NCI-H128 (cell line): Measurements from ENCODE around the gene CHPF.

Experiments
- DNase-seq: peaks from one replicate; lab custom pipeline; 2025; ENCODE audit not compliant: unreplicated experiment; lab: John Stamatoyannopoulos, UW

The CHPF gene

GRCh38 chr2:219567791-219568361 is 24.3 kb upstream of the CHPF start:
- no peak for DNase-seq

- no peak for DNase-seq
Observed at GRCh38 chr2:219567131-219567530, 23.5 kb upstream of the CHPF start.

DNA sequence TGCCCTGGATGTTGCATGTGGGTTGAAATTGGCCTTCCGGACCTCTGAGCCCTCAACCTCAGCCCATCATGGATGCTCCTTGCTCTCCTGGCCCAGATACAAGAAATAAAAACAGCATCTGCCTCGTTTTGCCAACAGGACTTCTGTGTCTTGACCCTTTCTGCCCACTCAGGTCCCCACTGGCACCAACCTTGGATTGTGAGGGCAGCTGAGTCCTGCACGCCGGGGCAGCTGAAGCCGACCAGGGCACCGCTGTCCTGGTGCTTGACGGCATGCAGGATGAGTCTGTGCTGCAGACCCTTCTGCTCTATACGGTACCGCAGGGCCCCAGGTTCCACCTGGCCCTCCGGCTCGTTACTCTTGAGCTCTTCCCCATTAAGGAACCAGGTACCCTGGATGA is 23.0 kb upstream of the CHPF start:
- no peak for DNase-seq

- no peak for DNase-seq
Observed at GRCh38 chr2:219565130-219566080, 21.8 kb upstream of the CHPF start.

DNA sequence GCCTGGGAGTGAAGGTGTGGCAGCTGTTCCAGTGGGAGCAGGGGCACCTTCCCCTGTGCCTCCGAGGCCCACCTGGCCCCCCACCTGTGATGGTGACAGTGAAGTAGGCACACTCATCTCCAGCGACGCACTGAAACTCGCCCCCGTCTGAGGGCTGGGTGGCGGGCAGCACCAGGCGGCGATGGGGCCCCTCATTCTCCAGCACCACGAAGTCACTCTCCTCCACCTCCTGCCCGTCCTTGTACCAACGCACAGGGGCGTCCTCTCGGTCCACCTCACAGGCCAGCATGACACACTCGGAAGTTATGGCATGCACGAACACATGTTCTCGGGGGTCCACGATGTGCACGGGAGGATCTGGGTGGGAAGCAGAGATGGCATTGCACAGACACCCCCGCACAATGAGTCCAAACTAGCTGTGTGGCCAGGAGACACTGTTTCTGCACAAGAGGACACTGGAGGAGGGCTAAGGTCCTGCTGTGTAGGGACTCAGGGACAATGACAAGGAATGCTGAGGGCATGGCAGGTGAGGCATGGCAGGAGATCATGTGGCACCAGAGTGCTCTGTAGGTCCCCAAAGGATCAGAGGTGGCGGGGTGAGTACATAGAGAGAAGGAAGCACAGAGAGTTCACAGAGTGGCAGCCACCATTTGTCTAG is 19.8 kb upstream of the CHPF start:
- no peak for DNase-seq

- no peak for DNase-seq
Observed at GRCh38 chr2:219562049-219563020, 18.7 kb upstream of the CHPF start.

DNA sequence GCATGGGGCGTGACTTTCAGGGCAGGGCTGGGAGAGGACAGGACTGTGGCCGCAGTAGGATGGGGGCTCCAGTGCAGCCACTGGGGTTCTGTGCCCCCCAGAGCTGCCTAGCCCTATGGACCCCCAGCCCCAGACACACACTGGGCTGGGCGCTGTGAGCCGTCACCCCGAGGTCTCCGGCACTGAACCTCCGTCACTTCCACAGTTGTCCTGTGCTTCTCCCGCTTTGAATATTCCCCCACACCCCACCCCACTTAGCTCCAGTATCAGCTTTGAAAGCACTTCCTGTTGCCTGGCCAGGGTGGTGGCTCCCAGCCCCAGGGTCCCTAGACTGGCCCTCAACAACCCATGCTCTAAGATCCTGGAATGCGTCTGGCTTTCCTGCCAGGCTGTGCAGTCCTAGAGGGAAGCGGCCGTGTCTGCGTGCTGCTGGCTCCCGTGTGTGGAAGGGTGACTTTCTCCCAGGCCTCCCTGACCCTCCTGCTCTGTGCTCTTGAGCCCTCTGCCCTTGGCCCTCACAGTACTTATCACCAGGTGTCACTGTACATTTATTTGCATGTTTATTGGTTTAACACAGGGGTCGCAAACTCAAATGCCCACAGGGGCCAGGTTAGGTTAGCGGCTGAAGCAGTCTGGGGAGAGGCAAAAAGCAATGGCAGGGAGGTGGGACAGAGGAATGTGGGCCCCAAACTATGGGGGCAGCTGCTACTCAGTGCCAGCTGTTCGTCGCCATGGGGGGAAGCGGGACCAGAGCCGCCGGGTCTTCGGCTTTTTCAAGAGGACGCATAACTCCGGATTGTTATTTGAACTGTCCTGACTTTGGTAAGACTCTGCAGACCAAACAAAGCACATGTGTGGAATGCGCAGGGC is 17.8 kb upstream of the CHPF start:
- DNase-seq = no peak

DNA sequence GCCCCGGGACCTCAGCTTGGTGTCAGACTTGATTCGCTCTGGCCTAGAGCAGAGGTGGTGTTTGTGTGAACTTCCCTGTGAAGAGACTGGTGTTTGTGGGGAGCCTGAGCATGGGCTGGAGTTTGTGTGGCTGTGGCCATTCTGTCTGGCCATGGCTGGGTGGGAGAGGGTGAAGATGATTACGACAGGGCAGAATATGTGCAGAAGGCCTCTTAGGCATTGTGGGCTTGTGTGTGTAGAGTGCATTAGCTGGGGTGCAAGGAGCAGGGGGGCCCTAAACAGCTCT is 17.2 kb upstream of the CHPF start:
- no peak for DNase-seq

DNA sequence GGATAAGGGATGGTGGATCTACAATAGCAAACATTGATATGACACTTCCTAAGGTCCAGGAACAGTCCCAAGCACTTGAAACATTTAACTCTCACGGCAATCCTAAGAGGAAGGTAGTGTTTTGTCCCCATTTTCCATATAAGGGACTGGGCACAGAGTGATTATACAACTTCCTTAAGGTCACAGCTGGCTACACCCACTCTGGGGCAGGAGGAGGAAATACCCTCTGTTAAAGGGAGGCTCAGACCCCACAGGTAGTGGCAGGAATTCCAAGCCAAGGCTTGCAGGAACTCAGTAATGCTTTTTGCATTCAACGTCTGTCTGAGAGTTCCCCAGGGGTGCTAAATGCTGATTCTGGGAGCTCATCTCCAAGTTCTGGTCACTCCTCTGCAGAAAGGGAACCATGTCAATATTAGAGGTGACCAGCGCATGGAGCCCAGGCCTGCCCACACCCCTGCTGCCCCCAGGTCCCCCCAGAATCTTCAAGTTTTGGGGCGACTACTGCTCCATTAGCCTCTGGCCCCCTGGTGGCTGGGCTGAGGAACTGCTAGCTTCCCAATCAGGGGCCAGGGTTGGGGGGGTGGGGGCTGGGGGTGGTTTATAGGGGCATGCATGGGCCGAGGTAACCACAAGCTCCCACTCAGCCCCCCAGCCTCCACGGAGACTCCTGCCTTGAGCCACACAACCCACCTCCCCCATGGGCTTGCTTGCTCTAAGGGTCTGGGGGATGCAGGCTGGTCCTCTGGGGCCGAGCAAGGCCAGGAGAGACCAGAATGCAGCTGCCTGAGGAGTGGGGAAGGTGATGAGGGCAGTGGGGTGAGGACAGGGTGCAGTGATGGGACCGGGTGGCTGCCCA is 16.7 kb upstream of the CHPF start:
- no peak for DNase-seq

- DNase-seq = no peak
Observed at GRCh38 chr2:219559156-219559915, 15.7 kb upstream of the CHPF start.

DNA sequence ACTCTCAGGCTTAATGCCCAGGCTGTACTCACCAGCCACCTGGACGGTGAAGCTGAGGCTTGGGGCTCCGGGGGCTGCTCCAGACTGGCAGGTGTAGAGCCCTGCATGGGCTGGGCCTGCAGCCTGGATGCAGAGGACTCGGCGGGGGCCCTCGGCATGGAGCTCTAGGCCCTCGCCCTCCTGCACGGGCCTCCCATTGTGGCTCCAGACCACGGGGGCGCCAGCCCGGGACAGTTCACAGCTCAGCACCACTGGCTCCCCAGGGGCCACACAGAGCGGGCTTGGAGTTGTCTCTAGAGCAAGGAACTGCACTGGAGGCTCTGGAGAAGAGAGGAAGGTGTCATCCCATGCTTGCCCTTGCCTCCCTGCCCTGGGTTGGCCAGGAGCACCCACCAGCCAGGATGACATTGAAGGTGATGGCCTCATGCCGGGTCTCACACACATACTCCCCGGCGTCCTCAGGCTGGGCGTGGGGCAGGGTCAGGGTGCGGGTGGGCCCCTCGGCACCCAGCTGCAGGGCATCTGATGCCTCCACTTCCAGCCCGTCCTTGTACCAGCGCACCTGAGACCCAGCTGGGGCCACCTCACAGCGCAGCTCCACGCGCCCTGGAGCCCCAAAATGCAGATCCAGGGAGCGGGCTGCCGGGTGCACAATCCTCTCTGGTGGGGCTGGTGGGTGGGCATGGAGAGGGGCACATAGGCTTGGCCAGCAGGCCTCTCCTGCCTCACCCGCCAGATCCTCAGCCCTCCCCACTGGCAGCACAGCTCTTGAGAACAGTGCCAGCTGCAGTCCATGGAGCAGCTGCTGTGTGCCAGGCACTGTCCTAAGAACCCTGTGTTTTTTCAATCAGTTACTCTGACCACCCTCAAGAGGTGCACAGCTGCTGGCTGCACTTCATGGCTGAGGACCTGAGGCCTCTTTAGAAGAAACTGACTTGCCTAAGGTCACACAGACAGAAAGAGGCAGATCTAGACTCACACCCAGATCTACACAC is 14.5 kb upstream of the CHPF start:
- DNase-seq = no peak

DNA sequence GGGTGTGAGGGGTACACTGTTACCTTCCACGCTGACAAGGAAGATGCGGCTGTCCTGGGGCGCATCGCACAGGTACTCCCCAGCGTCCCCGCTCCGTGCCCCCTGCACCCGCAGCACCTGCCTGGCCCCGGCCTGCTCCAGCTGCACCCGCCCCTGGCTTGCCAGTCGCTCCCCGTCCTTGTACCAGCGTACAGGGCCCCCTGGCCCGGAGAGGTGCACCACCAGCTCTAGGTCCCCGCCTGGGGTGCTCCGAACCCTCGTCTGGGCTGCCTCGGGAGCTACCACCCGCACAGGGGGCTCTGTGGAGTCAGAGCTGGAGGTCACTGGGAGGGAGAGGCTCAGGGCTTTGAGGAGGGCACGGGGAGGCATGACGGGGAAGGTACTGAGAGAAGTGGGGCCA is 13.7 kb upstream of the CHPF start:
- no peak for DNase-seq

GRCh38 chr2:219556413-219556812 is 12.8 kb upstream of the CHPF start:
- no peak for DNase-seq

GRCh38 chr2:219555956-219556355 is 12.3 kb upstream of the CHPF start:
- DNase-seq = no peak

- no peak for DNase-seq
Observed at GRCh38 chr2:219554350-219554749, 10.7 kb upstream of the CHPF start.

GRCh38 chr2:219553463-219553963 is 9.9 kb upstream of the CHPF start:
- no peak for DNase-seq

- DNase-seq = no peak
Observed at GRCh38 chr2:219553168-219553417, 9.5 kb upstream of the CHPF start.
